Measurements from ENCODE around the gene ZNF341.
A peak's percentile ranks its signal among the peaks of the same experiment; 100 is the strongest.

Gene ZNF341

GRCh38 chr20:33765099-33765498 lies 33.3 kb downstream of the ZNF341 start:
- DNase-seq (ENCODE audit: insufficient read length, low spot score) = no peak
- no peak for FAIRE-seq

DNA sequence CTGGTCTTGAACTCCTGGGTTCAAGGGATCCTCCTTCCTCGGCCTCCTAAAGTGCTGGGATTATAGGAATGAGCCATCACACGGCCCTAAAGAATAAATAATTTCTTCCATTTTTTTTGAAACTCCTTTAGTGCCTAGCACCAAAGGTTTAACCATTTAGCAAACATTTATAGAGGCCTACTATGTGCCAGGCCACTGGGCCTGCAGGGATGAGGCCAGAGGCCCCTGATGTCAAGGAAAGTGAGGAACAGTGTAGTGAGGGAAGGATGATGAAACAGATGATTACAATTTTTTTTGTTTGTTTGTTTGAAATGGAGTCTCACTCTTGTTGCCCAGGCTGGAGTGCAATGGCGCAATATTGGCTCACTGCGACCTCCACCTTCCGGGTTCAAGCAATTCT lies 33.8 kb downstream of the ZNF341 start:
- FAIRE-seq = no peak

GRCh38 chr20:33766686-33767085 lies 34.9 kb downstream of the ZNF341 start:
- FAIRE-seq (no peak), DNase-seq (ENCODE audit: insufficient read length, low spot score) (no peak)

More for the DNA sequence above, 33.8 kb downstream of the ZNF341 start:
- DNase-seq (ENCODE audit: insufficient read length, low spot score) = no peak

GRCh38 chr20:33767777-33768138 lies 36.0 kb downstream of the ZNF341 start:
- FAIRE-seq = no peak
- no peak for DNase-seq (ENCODE audit: insufficient read length, low spot score)

DNA sequence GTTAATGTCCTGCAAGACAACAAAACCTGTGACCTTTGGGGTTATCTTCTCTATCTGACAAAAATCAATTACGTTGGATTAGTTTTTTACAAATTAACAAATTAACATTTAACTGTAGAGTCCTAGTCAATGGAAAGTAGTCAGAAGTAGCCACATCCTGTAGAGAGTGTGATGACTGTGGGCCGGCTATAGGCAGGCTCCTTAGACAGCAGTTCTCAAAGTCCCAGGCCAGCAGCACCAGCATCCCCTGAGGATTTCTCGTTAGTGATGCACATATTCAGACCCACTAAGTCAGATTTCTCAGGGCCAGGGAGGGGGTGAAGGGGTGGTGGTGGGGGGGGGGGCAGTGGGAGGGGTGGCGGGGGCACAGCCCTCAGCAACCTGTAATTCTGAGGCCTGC lies 37.2 kb downstream of the ZNF341 start:
- DNase-seq (ENCODE audit: insufficient read length, low spot score) = no peak
- FAIRE-seq = no peak

GRCh38 chr20:33770005-33770404 lies 38.2 kb downstream of the ZNF341 start:
- FAIRE-seq (no peak), DNase-seq (ENCODE audit: insufficient read length, low spot score) (no peak)

- DNase-seq (ENCODE audit: insufficient read length, low spot score) = no peak
- FAIRE-seq = no peak
Measured at GRCh38 chr20:33771938-33772337, 40.1 kb downstream of the ZNF341 start.

DNA sequence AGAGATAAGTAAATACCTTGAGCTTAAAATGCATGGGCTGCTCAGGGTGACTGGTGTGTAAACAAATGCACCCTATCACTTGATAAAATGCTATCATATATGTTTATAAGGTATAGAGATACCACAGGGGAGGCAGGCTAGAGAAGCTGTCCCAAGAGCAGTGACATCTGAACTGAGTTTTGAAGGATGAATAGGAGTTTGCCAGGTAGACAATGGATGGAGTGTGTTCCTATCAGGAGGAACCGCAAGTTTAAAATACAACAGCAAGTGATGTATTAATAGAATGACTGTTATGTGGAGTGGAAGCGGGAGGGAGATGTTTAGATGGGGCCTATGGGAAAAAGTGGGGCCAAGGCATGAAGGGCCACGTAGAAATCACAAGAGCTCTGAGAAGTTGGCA lies 40.6 kb downstream of the ZNF341 start:
- FAIRE-seq (no peak), DNase-seq (ENCODE audit: insufficient read length, low spot score) (no peak)

DNA sequence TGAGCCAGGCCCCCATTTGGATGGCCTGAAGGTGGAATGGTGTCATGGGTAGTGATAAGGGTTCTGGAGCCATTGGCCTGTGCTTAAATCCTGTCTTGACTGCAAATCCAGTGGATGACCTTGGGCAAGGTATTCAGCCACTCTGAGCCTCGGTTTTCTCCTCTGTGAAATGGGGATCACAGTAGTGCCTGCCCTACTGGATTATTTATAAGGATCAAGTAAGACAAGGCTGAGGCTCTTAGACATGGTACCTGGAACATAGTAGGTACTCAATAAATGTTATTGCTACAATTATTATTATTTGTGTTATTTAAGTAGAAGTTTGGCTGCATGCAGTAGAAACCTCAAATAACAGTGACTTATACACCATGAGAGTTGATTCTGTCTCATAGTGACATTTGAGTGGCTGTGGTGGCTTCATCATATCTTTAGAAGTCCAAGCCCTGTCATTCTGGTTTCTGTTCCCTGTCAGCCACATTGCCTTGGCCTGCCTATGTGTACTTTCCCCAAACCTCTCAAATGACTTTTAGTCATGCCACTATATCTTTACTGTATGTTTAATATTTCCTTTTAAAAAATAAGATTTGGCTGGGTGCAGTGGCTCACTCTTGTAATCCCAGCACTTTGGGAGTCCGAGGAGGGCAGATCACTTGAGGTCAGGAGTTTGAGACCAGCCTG lies 41.8 kb downstream of the ZNF341 start:
- FAIRE-seq = no peak
- DNase-seq (ENCODE audit: insufficient read length, low spot score) = no peak

DNA sequence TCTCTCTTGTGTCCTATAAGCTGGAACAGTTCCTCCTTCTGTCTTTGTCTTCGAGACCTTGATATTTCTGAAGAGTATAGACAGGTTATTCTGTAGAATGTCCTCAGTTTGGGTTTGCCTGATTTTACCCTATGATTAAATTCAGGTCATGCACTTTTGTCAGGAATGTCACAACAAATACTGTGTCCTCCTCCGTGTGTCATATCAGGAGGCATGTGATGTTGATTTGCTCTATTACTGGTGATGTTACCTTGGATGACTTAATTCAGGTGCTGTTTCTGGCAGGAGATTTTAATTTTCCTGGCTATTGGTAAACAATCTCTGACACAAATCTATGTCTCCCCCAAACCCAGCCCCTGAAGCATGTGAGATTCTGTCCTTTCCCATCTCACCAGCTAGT lies 46.0 kb downstream of the ZNF341 start:
- no peak for DNase-seq (ENCODE audit: insufficient read length, low spot score)
- no peak for FAIRE-seq

DNA sequence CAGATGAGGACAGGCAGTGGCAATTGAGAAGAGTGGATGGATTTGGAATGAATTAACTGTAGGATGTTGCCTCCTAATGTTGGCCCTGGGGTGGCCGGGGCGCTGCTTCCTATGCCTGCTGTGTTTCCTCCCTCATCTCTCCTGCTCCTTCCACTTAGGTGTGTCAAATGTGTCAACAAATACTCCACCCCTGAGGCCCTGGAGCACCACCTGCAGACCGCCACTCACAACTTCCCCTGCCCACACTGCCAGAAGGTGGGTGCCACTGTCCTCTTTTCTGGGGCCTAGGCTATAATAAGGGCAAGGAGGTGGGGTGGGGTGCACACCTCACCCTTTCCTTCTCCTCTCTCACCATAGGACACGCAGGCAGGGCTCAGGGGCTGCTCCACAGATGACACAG lies 49.3 kb downstream of the ZNF341 start:
- no peak for DNase-seq (ENCODE audit: insufficient read length, low spot score)
- FAIRE-seq = no peak

DNA sequence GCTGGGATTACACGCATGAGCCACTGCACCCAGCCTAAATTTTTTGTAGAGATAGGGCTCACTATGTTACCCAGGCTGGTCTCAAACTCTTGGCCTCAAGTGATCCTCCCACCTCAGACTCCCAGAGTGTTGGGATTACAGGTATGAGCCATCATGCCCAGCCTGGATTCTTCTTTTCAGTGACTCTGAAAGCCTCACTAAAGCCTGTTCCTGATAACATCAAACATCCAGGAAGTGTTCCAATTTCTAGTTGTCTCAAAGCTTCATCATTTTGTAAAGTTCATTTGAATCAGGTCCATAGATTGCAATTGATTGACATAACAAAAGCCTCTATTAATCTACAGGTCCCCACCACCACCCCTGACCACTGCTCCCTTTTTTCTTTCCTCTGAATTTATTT lies 50.1 kb downstream of the ZNF341 start:
- FAIRE-seq (no peak), DNase-seq (ENCODE audit: insufficient read length, low spot score) (no peak)

DNA sequence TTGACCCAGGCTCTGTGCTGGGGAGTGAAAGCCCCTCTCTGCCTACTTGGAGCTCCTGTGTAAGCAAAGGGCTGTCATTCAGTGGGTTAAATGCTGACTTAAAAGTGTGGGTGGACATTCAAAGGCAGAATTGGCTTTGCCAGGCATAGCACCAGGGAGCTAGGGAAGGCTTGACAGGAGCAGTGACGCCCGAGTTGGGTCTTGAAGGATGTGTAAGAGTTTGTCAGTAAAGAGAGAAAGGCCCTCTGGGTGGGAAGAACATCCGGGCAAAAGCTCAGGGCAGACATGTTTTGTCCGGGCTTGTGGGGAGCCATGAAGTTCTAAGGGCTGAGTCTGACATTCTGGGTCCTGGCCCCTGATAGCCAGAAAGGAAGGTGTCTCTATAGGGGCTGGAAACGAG lies 51.5 kb downstream of the ZNF341 start:
- FAIRE-seq (no peak), DNase-seq (ENCODE audit: insufficient read length, low spot score) (no peak)

DNA sequence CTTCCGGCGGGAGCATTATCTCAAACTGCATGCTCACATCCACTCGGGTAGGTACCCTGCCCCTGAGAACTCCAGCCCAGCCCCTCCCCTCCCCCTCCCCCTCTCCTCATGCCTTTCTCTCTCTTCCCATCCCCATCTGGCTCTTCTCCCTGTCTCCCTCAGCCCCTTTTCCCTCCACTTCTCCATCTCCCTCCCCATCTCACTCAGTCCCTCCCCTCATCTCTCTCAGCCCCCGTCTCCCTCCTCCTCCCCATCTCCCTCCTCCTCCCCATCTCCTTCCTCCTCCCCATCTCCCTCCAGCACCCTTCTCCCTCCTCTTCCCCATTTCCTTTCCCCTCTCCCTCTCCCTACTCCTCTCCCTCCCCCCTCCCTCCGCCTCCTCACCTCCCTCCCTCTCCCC lies 52.0 kb downstream of the ZNF341 start:
- no peak for FAIRE-seq
- DNase-seq (ENCODE audit: insufficient read length, low spot score) = no peak

GRCh38 chr20:33784225-33784624 lies 52.4 kb downstream of the ZNF341 start:
- DNase-seq (ENCODE audit: insufficient read length, low spot score) = no peak
- no peak for FAIRE-seq

- FAIRE-seq (no peak), DNase-seq (ENCODE audit: insufficient read length, low spot score) (no peak)
Measured at GRCh38 chr20:33785503-33785902, 53.7 kb downstream of the ZNF341 start.

DNA sequence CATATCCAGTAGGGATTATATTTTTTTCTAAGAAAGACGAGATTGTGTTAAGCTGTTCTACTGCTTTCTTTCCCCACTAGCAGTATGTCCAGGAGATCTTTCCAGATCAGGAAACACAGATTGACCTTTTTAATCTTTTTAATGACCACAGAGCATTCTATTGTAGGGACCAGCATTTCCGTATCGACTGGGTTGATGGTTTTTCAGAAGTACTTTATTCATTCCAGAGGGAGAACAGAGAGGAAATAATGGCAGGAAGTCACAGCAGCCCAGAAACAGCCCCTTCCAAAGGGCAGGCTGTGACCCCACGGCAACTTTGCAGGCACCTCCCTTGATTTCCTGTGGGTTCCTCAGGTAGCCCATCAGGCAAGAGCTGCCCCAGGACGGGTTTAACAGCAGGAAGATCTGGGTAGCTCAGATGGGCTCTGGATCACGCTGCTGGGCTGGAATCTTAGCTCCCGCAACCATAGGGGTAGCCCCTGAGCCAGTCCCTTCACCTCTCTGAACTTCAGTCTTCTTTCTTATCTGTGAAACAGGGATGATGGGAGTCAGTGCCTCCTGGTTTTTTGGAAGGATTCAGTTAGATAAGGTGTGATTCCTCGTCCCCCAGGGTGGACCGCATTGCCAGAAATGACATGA lies 55.6 kb downstream of the ZNF341 start:
- no peak for DNase-seq (ENCODE audit: insufficient read length, low spot score)
- FAIRE-seq = no peak

DNA sequence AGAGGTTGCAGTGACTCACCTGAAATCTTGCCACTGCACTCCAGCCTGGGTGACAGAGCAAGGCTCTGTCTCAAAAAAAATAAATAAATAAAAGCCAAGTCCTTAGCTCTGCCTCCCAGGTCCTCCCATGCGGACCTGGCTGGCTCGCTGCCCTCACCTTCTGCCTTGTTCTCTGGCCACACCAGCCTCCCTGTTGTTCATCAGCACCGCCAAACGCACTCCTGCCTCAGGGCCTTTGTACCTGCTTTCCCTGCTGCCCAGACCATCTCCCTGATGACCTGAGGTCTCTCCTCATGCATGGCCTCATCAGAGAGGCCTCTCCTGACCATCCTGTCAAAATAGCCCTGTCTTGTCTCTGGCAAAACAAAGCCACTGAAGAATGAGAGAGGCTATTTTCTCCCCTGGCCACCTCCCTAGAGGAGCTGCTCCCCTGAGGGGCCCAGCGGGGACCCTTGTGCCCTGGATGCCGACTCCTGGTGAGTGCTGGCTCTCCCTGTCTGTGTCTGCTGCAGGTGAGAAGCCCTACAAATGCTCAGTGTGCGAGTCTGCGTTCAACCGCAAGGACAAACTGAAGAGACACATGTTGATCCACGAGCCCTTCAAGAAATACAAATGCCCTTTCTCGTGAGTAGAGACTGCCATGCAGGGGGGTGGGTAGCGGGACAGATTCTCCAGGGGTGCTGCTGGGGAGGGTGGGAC lies 56.7 kb downstream of the ZNF341 start:
- no peak for FAIRE-seq

DNA sequence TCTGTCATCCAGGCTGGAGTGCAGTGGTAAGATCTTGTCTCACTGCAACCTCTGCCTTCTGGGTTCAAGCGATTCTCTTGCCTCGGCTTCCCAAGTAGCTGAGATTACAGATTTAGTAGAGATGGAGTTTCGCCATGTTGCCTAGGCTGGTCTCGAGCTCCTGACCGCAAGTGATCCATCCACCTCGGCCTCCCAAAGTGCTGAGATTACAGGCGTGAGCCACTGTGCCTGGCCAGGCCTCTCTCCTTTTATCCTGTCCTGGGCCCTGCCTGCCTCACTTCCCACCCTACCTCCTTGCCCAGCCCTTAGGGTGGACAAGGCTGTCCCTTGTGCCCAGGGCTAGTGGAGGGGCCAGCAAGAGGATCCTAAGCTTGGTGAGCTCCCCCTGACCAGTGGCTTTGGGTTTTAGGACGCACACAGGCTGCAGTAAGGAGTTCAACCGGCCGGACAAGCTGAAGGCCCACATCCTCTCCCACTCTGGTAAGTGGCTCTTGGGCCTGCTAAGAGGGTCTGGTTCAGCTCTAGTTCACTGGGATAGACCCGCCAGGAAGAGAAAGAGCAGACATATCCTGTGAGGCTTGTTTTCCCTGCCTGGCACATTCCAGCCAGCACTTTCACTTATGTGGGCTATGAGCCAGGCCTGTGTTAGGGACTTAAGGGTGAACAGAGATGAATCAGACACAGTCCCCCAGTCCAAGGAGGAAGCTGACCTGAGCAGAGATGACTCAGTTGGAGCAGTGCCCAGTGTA lies 57.5 kb downstream of the ZNF341 start:
- FAIRE-seq (peak; percentile 97), DNase-seq (ENCODE audit: insufficient read length, low spot score) (peak; percentile 93)

More for the DNA sequence above, 56.7 kb downstream of the ZNF341 start:
- DNase-seq (ENCODE audit: insufficient read length, low spot score) = no peak

DNA sequence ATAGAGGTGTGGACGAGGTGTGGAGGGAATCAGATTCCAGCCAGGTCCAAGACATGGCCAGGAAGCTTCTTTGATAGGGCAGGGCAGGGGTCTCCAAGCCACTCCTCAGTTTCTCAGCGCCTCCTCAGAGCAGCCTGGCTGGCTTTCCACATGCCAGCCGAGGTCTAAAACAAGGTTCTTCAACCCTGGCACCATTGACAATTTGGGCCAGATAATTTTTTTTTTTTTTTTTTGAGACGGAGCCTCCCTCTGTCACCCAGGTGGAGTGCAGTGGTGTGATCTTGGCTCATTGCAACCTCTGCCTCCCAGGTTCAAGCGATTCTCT lies 58.0 kb downstream of the ZNF341 start:
- no peak for FAIRE-seq

GRCh38 chr20:33790566-33790965 lies 58.8 kb downstream of the ZNF341 start:
- FAIRE-seq (no peak), DNase-seq (ENCODE audit: insufficient read length, low spot score) (no peak)

More for the DNA sequence above, 58.0 kb downstream of the ZNF341 start:
- DNase-seq (ENCODE audit: insufficient read length, low spot score) = no peak

DNA sequence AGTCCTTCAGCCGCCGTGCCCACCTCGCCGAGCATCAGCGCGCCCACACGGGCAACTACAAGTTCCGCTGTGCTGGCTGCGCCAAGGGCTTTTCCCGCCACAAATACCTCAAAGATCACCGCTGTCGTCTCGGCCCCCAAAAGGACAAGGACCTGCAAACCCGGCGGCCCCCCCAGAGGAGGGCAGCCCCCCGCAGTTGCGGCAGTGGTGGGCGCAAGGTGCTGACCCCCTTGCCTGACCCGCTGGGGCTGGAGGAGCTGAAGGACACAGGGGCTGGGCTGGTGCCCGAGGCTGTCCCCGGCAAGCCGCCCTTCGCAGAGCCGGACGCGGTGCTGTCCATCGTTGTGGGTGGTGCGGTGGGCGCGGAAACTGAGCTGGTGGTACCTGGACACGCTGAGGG lies 59.2 kb downstream of the ZNF341 start:
- FAIRE-seq (no peak), DNase-seq (ENCODE audit: insufficient read length, low spot score) (no peak)
